SH-SY5Y (cell line): ENCODE data around the gene FZR1.

Source experiments
- GATA2 ChIP-seq: IDR thresholded peaks from 2 replicates; pipeline ENCODE4 v1.6.1; 2011; ENCODE audit warnings: mild to moderate bottlenecking, low read depth, low read length
- GATA3 ChIP-seq: IDR thresholded peaks from 2 replicates; pipeline ENCODE4 v1.6.1; 2011; ENCODE audit warnings: low read depth, mild to moderate bottlenecking, low read length, moderate library complexity

FZR1 gene

GRCh38 chr19:3497757-3498520, 8.2 kb upstream of the FZR1 start:
- no peak for TF ChIP-seq GATA2
- TF ChIP-seq GATA3: no peak

DNA sequence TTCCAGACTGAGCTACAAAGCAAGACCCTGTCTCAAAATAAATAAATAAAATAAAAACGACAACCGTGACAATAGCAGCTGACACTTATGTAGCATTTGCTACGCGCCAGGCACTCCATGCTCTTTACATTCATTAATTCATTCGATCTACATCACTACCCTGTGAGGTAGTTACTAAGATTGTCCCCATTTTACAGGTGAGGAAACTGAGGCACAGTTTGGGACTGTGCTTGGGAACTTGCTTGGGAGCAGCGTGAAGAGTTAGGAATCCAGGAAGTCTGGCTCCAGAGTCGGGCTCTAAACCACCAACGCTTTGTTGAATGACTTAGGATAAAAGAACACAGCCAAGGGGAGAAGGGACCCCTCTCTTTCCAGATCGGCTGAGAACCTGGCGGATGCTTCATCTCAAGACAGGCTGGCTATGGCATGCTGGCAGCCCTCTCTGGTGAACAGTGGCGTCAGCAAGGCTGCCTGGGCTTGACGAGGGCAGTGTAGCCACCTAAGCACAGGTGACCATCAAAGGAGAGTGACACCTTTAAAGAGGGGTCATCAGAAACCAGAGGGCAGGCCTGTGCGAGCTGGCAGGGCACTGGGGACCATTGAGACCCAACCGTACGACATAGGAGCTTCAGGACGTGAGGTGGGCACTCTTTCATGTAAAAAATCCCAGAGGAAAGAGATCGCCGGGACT, 6.2 kb upstream of the FZR1 start:
- TF ChIP-seq GATA3: no peak
- TF ChIP-seq GATA2: no peak

- TF ChIP-seq GATA3: no peak
- TF ChIP-seq GATA2: no peak
These were observed 5.5 kb upstream of the FZR1 start, which contains the start of gene DOHH for GRCh38 chr19:3500429-3501101. DOHH (minus strand) TSS chr19:3500674; CDS start chr19:3496814, 3,860 bp downstream.

GRCh38 chr19:3501780-3502179, 4.3 kb upstream of the FZR1 start:
- TF ChIP-seq GATA3 (no peak), GATA2 (no peak)

GRCh38 chr19:3503036-3503572, 3.0 kb upstream of the FZR1 start:
- TF ChIP-seq GATA2 (no peak), GATA3 (no peak)

GRCh38 chr19:3504735-3505134, 1.4 kb upstream of the FZR1 start:
- TF ChIP-seq GATA3 (no peak), GATA2 (no peak)

GRCh38 chr19:3506384-3507340, 551 bp downstream of the FZR1 start:
- TF ChIP-seq GATA3: no peak
- TF ChIP-seq GATA2: no peak

DNA sequence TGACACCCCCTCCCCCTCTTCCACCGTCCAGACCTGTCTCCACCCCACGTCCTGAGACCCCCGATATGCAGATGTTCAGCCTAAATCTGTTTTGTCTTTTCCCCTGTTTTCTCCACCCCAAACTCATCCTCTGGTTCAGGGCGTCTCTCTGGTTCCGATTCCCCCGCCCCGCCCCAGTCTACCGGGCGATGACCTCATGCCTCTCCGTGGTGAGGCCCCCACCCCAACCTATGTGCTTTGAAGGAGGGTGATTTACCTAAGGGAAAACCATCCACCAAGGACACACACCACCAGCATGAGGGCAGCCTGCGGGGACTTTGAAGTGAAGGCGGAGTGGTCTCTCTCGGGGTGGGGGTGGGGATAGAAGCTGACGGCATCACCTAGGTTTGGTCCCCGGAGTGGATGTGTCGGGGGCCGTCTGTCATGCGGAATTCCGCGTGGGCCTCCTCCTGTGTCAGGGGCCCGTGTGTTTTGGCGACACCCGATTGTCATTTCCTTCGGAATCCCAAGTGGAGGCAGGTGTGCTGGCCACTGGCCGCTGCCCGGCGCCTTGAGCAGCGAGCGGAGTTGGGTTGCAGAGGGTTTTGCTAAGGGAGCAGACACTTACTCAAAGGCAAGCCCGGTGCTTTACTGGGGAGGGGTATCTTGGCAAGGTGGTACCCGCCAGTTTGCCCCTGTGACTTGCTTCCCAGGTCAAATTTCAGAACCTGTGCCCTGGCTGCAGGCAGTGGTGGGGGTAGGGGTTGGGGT, 1.4 kb downstream of the FZR1 start:
- TF ChIP-seq GATA2 (no peak), GATA3 (no peak)

DNA sequence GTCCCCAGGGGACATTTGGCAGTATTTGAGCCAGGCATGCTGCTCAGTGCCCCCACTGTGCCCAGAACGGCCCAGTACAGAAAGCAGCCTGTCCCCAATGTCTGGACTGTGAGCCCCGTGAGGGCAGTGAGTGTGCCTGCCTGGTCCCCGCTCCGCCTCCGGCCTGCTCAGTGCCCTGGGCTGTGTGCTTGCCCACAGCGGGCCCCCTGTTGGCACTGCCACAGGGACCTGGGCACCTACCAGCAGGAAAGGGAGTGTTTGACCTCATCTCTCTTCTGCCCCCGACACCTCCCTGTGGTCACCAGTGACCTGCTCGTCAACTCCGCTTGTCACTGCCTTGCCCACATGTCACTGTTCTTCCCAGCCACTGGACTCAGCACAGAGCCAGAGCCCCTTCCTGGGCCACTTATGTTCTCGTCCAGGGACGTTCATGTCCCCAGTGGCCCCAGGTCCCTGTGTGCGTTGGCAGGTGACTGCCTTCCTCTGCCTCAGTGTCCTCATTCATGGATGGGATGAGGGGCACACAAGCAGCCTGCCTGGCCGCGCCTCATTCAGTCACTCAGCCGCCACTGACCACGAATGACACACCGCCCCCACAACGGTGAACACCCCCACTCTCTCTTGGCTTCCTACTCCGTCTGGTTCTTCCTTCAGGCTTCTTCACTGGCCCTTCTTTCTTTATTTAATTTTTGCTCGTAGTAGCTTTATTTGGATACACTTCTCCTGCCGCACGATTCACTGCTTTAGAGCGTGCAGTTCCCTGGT, 2.8 kb downstream of the FZR1 start:
- TF ChIP-seq GATA2: no peak
- TF ChIP-seq GATA3: no peak

DNA sequence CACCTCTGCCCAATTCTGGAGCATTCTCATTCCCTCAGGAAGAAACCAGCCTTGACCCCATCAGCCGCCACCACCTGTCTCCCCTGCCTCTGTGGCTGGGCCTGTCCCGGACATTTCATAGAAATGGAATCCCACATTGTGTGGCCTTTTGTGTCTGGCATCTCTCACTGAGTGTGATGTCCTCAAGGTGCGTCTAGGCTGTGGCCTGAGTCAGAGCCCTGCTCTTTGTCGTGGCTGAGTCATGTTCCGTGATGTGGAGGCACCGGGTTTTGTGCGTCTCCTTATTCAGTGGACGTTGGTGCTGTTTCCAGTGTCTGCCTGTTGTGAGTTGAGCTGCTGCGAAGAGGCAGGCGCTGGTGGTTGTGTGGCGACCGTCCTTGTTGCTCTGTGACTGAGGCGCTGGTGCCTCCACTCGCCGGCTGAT, 3.5 kb downstream of the FZR1 start:
- TF ChIP-seq GATA3 (no peak), GATA2 (no peak)

- TF ChIP-seq GATA3: no peak
- TF ChIP-seq GATA2: no peak
These were observed 4.6 kb downstream of the FZR1 start for GRCh38 chr19:3510727-3511126.
